Central memory CD8-positive, alpha-beta T cell (primary cell): Measurements from ENCODE around the gene HBM.

Experiments
- ATAC-seq: fragments of 150-1000 bp; cut with Tn5 transposase; replicated peaks from 2 replicates; pipeline ENCODE4 v1.10.0; 2022; ENCODE audit warnings: mild to moderate bottlenecking, moderate FRiP score, moderate number of reproducible peaks; ENCODE audit not compliant: poor library complexity, severe bottlenecking; ENCODE audit errors: extremely low read depth
- DNase-seq, 2 donors: peaks; one replicate each; pipeline ENCODE4 v3.0.0; 2021; ENCODE audit warnings: low spot score in 2 of 2
- H3K27ac Mint-ChIP-seq: one replicate; pipeline ENCODE4 v1.8.0; 2022; ENCODE audit warnings: low read depth, mild to moderate bottlenecking, moderate library complexity, mixed read lengths
- H3K27me3 Mint-ChIP-seq: one replicate; pipeline ENCODE4 v1.8.0; 2022; ENCODE audit warnings: mixed read lengths
- H3K36me3 Mint-ChIP-seq: one replicate; pipeline ENCODE4 v1.8.0; 2022; ENCODE audit warnings: mild to moderate bottlenecking, moderate library complexity, mixed read lengths; ENCODE audit not compliant: insufficient read depth
- H3K4me1 Mint-ChIP-seq: one replicate; pipeline ENCODE4 v1.8.0; 2022; ENCODE audit warnings: mixed read lengths
- H3K4me3 Mint-ChIP-seq: one replicate; pipeline ENCODE4 v1.8.0; 2022; ENCODE audit warnings: mild to moderate bottlenecking, moderate library complexity, mixed read lengths
- H3K9me3 Mint-ChIP-seq: one replicate; pipeline ENCODE4 v1.8.0; 2022; ENCODE audit warnings: mixed read lengths

The HBM gene

DNA sequence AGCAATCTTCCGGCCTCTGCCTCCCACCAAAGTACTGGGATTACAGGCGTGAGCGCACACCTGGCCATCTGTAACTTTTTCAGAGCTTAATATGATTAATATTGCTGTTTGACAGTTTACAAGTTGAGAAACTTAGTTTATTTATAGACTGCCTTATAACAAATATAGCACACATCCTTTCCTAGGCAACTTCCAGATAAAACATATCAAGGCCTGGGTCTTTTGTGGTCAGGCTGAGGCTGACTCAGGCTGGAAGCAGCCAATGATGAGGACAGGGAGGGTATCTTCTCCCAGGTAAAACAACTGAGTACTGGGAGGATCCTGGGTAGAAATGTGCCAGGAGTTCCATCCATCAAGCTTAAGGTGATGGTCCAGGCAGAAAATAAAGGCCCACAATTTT is 47.2 kb downstream of the HBM start:
- ATAC-seq (no peak), DNase-seq (no peak)
- Mint-ChIP-seq H3K4me1 (no peaks in the 10 kb centered on the region), H3K27me3 (no peaks in the 10 kb centered on the region), H3K36me3 (peaks cover 61% of the 10 kb centered on the region), H3K9me3 (no peaks in the 10 kb centered on the region), H3K4me3 (no peak overlapping the region), H3K27ac (no peak overlapping the region)
